ENCODE measurements around the gene FBXO34.

DNA sequence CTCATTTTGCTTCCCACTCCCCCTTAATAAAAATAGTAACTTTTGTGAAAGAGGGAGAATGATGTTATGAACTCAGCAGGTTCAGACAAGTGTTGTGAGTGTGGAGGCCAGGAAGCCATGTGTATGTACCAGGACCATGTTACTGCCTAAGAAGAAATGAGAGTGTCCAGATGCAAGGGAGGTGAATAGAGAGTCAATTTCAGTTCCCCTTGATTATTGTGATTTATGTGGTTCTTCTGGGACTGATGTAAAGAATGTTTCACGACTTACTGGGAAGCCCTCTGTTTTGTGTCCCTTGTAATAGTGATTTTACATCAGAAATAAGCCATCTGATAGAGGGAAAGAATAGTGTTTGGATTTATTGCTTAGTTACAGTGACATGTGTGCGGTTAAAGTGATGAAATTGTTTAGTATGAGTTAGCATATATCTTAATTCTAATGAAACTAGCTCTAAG lies 32.5 kb downstream of the FBXO34 start:
- TF ChIP-seq, protein P1, sequence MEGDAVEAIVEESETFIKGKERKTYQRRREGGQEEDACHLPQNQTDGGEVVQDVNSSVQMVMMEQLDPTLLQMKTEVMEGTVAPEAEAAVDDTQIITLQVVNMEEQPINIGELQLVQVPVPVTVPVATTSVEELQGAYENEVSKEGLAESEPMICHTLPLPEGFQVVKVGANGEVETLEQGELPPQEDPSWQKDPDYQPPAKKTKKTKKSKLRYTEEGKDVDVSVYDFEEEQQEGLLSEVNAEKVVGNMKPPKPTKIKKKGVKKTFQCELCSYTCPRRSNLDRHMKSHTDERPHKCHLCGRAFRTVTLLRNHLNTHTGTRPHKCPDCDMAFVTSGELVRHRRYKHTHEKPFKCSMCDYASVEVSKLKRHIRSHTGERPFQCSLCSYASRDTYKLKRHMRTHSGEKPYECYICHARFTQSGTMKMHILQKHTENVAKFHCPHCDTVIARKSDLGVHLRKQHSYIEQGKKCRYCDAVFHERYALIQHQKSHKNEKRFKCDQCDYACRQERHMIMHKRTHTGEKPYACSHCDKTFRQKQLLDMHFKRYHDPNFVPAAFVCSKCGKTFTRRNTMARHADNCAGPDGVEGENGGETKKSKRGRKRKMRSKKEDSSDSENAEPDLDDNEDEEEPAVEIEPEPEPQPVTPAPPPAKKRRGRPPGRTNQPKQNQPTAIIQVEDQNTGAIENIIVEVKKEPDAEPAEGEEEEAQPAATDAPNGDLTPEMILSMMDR (IDR thresholded peaks at IDR 0.05; ENCODE audit: poor library complexity) = no peak
- TF ChIP-seq EZH2 (IDR thresholded peaks at IDR 0.05; ENCODE audit: borderline replicate concordance) = no peak

All from hepatocyte (in vitro differentiated cells).